HUES64 (cell line): Measurements from ENCODE around the gene XXYLT1.

Source experiments
- H3K27ac ChIP-seq: 2 replicates; pipeline ENCODE4 v1.7.0; 2013; ENCODE audit warnings: low read depth, low read length, inconsistent platforms
- H3K27me3 ChIP-seq: 2 replicates; pipeline ENCODE4 v1.6.1; 2013; ENCODE audit warnings: mild to moderate bottlenecking, low read length; ENCODE audit not compliant: insufficient read depth
- H3K36me3 ChIP-seq: 2 replicates; pipeline ENCODE4 v1.6.1; 2013; ENCODE audit warnings: mild to moderate bottlenecking, low read length; ENCODE audit not compliant: insufficient read depth
- H3K4me1 ChIP-seq: 2 replicates; pipeline ENCODE4 v1.6.1; 2013; ENCODE audit warnings: mild to moderate bottlenecking, low read length, moderate library complexity; ENCODE audit not compliant: insufficient read depth
- H3K4me3 ChIP-seq: 2 replicates; pipeline ENCODE4 v1.5.1; 2013; ENCODE audit warnings: mild to moderate bottlenecking, low read length, moderate library complexity
- H3K9ac ChIP-seq: 2 replicates; pipeline ENCODE4 v1.6.1; 2013; ENCODE audit warnings: mild to moderate bottlenecking, low read depth, low read length
- H3K9me3 ChIP-seq: 2 replicates; pipeline ENCODE4 v1.6.1; 2013; ENCODE audit warnings: low read depth, low read length; ENCODE audit not compliant: insufficient read depth
- WGBS: fragments of 150-250, 120-280 bp; methylation state at CpG from one replicate; pipeline ENCODE4 v1.1.7; 2013; ENCODE audit warnings: missing lambda C conversion rate; 5-methylcytosine and 5-hydroxymethylcytosine counted together

Gene XXYLT1

DNA sequence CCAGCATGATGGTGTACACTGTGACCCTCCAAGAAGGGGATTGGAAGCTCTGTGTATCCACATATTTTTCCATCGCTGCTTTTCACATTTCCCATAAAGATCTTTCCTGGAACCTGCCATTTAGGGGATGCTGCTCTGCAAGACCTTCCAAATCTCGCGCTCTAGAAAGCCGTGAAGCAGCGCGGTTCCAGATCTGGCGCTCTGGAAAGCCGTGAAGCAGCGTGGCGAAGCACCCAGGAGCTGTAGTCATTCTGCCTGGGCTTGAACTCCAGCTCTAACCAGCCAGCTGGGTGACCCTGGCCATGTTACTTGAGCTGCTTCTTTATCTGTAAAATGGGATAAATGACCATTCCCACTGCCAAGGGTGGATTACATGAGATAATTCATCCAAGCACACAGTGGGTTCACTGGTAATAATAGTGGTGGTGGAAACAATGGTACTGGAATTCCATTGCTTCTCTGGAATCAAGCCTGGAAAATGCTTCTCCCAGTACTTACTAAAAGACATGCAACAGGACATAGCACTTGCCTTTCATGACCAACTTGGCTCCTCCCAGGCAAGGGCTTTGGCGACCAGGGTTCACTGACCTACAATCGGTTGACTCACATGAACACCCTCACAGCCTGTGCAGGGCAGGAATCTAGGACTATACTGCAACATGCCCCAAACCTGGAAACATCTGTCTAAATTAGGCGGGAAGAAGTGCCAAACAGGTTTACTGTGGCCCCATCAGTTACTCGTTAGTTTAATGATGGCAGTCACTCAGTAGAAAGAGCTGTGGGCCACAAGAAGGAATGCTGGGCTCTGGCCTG, 70.7 kb downstream of the XXYLT1 start:
- H3K4me3 ChIP-seq, result no peak overlapping the region
- H3K9ac ChIP-seq, result no peak overlapping the region
- H3K4me1 ChIP-seq, result peaks cover 15% of the 10 kb centered on the region
- 95% methylated on average over 14 of the region's 14 CpGs for WGBS
- no peaks in the 10 kb centered on the region for H3K36me3 ChIP-seq
- no peaks in the 10 kb centered on the region for H3K27me3 ChIP-seq
- no peak overlapping the region for H3K27ac ChIP-seq
- no peaks in the 10 kb centered on the region for H3K9me3 ChIP-seq

DNA sequence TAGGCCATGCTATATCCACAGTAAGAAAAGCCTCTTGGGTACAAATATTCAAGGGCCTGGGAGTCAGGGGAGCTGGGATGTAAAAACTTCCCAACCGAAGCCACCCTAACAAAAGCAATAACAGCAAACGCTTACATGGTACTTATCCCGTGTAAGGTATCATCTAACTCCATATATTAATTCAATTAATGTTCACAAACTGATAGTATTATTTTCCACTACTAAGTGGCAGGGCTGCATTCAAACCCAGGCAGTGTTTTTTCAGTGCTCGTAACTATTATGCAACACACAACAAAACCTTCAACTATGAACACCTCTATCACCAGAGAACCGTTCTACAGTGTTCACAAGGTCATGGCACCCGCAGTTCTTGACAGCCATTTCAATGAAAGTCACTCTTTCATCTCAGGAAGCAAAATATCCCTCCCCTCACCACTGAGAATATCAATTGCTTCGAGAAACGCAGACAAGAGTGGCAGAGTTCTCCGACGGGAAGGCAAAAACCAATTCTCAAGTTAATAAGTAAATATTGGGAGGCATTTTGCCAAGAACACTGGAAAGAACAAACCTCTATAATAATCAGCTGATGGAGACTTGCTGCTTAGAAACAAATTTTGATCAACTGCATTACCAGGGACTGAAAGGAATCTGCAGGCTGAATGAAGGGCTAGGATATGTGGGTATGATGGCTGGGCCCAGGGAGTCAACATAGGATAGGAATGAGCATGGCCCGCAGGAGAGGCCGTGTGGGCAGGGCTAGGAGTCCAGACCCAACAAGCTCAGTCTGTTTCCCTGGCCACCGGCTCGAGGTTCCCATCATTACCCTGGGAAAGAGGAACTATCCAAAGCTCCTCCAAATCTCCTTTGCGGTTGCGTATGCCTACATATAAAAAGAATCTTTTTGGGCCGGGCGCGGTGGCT, 72.3 kb downstream of the XXYLT1 start:
- H3K4me1 ChIP-seq, result peaks cover 29% of the 10 kb centered on the region
- no peak overlapping the region for H3K27ac ChIP-seq
- H3K9me3 ChIP-seq, result no peaks in the 10 kb centered on the region
- no peak overlapping the region for H3K4me3 ChIP-seq
- H3K27me3 ChIP-seq, result no peaks in the 10 kb centered on the region
- H3K36me3 ChIP-seq, result no peaks in the 10 kb centered on the region
- WGBS, result 94% methylated on average over 19 of the region's 19 CpGs
- H3K9ac ChIP-seq, result no peak overlapping the region

DNA sequence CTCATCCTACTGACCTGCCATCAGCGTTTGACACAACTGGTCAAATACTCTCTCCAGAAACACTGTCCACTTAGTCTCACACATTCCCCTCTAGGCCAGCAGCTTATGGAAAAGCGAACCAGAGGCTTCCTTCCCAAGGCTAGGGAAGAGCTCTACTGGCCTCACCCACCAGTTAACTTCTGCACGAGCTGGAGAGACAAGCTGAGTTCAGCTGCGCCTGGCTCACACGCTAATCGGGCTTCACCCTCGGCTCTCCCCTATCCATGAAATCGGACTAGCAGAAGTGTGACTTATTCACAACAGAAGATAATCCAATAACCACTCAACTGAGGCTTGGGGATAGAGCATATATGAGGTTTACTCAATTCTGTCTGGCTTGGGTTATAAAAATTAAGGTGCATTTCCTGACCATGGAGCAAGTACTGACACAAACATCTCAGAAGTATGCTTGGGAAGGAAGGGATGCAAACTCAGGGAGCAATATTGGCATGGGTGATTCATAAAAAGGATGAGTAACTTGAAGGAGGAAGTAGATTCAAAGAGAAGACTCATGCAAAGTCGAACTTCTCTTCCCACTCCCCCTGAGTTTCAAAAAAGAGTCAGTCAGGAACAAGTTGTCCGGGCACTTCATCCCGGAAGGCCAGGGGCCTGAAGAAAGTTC, 73.1 kb downstream of the XXYLT1 start:
- 93% methylated on average over 11 of the region's 11 CpGs for WGBS
- Histone ChIP-seq H3K4me3 (no peak overlapping the region), H3K36me3 (no peaks in the 10 kb centered on the region), H3K4me1 (peaks cover 29% of the 10 kb centered on the region), H3K27ac (no peak overlapping the region), H3K9me3 (no peaks in the 10 kb centered on the region), H3K27me3 (no peaks in the 10 kb centered on the region), H3K9ac (no peak overlapping the region)

DNA sequence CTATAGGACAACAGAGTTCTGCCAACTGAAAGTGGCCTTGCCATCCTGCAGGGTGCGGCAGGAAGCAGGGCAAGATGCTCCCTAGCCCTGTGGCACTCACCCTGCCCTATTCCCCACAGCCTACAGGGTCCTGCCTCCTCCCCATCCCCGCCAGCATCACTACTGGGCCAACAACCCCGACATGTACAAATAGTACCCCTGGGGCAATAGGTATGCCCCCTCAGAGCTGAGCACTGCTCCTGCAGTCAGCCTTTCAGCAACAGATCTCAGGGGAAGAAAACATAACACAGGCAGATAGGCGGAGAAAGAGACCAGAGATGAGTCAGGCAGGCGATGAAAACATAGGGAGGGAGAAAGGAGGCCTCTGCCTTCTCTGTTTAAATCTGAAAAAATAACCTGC, 74.7 kb downstream of the XXYLT1 start:
- Histone ChIP-seq H3K4me1 (peaks cover 29% of the 10 kb centered on the region), H3K9me3 (peaks cover 14% of the 10 kb centered on the region), H3K4me3 (no peak overlapping the region), H3K27me3 (no peaks in the 10 kb centered on the region), H3K9ac (no peak overlapping the region), H3K27ac (no peak overlapping the region), H3K36me3 (no peaks in the 10 kb centered on the region)
- 57% methylated on average over 5 of the region's 5 CpGs for WGBS

GRCh38 chr3:195195321-195196209, 75.4 kb downstream of the XXYLT1 start:
- Histone ChIP-seq H3K9ac (peak overlapping the region; percentile 4; the same call in 1 of the 2 replicates), H3K4me1 (peaks cover 29% of the 10 kb centered on the region), H3K4me3 (no peak overlapping the region), H3K27me3 (no peaks in the 10 kb centered on the region), H3K27ac (peak overlapping the region; percentile 79), H3K36me3 (no peaks in the 10 kb centered on the region), H3K9me3 (peaks cover 21% of the 10 kb centered on the region)
- 53% methylated on average over 17 of the region's 17 CpGs for WGBS

DNA sequence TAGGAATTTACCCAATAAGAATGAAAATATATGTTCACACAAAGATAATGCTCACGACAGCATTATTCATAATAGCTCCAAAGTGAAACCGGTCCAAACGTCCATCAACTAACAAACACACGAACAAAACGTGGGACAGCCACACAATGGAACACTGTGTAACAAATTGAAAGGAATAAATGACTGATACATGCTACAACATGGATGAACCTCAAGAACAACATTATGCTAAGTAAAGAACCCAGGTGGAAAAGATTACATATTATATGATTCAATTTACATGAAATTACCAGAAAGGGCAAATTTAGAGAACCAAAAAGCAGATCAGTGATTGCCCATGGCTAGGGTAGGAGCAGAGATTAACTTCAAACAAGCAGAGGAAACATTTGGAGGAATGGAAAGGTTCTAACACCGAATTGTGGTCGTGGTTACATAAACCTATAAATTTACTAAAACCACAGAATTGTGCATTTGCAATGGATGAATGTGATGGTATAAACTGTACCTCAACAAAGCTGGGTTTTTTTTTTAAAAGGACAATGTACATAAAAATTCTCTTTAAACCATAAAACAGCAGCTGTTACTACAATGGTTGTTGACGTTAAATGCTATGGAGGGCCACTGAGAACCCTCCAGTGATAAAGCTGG, 76.3 kb downstream of the XXYLT1 start:
- no peaks in the 10 kb centered on the region for H3K27me3 ChIP-seq
- H3K4me1 ChIP-seq, result peaks cover 29% of the 10 kb centered on the region
- no peak overlapping the region for H3K4me3 ChIP-seq
- peak overlapping the region; percentile 48; the same call in 1 of the 2 replicates for H3K27ac ChIP-seq
- H3K9ac ChIP-seq, result no peak overlapping the region
- WGBS, result 95% methylated on average over 5 of the region's 8 CpGs
- peaks cover 21% of the 10 kb centered on the region for H3K9me3 ChIP-seq
- no peaks in the 10 kb centered on the region for H3K36me3 ChIP-seq

DNA sequence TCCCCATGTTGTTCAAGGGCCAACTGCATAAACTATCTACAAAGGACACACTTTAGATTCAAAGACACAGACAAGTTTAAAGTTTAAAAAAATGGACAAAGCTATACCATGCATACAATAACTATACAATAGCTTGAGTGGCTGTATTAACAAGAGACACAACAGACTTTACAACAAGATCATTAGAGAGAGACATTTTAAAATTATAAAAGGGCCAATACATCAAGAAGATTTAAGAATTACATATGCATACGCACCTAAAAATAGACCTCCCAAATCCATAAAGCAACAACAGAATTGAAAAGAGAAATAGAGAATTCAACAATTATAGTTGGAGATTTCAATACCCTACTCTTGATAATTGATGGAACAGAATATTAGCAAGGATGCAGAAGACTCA, 79.4 kb downstream of the XXYLT1 start:
- Histone ChIP-seq H3K9ac (no peak overlapping the region), H3K36me3 (no peaks in the 10 kb centered on the region), H3K4me1 (peaks cover 44% of the 10 kb centered on the region), H3K27ac (no peak overlapping the region), H3K27me3 (no peaks in the 10 kb centered on the region), H3K4me3 (no peak overlapping the region), H3K9me3 (peaks cover 21% of the 10 kb centered on the region)
- no CpG with 5 or more reads among the region's 1 CpG for WGBS

GRCh38 chr3:195189821-195190220, 81.1 kb downstream of the XXYLT1 start:
- no peaks in the 10 kb centered on the region for H3K27me3 ChIP-seq
- 90% methylated on average over 1 of the region's 1 CpG for WGBS
- H3K9me3 ChIP-seq, result peaks cover 21% of the 10 kb centered on the region
- no peak overlapping the region for H3K4me3 ChIP-seq
- no peak overlapping the region for H3K9ac ChIP-seq
- H3K36me3 ChIP-seq, result no peaks in the 10 kb centered on the region
- peaks cover 28% of the 10 kb centered on the region for H3K4me1 ChIP-seq
- no peak overlapping the region for H3K27ac ChIP-seq

DNA sequence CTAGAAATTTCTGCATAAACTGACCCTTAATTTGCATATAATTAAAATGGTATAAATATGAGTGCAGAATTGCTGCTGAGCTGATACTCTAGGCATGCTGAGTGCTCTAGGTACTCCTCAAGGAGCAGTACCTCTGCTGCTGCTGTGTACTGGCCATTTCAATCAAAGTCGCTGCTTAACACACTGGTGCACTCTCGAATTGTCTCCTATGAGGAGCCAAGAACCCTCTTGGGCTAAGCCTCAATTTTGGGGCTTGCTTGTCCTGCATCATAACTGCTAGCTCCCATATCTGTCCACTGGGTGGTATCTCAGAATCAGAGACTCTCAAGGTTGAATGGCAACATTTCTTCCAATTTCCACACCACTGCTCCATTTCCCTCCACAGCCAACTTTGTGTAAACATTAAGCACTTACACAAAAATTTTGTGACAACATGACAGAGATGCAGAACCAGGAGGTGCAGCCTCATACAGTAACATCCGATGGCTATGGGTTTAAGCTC, 82.5 kb downstream of the XXYLT1 start:
- WGBS, result 90% methylated on average over 3 of the region's 3 CpGs
- H3K4me3 ChIP-seq, result no peak overlapping the region
- no peaks in the 10 kb centered on the region for H3K27me3 ChIP-seq
- no peaks in the 10 kb centered on the region for H3K36me3 ChIP-seq
- no peak overlapping the region; the same call in 1 of the 2 replicates for H3K27ac ChIP-seq
- no peak overlapping the region for H3K9ac ChIP-seq
- H3K4me1 ChIP-seq, result peaks cover 24% of the 10 kb centered on the region
- H3K9me3 ChIP-seq, result peaks cover 21% of the 10 kb centered on the region
